GM23248 (cell line): Measurements from ENCODE around the gene SPP1. TPM values are rescaled to one million over a fixed set of nuclear protein-coding genes. Genes with fewer than 3 reads are reported as not detected.

Experiments
- DNase-seq: peaks from one replicate; pipeline ENCODE4 v3.0.0-alpha.2; 2015
- H2AFZ ChIP-seq: fragments of 200-600 bp; sonication (generic); 2 replicates; pipeline ENCODE4 v1.6.1; 2016; ENCODE audit warnings: antibody characterized with exemption
- H3F3A ChIP-seq: fragments of 200-600 bp; sonication (generic); 2 replicates; pipeline ENCODE4 v1.6.1; 2016; ENCODE audit warnings: mild to moderate bottlenecking, antibody characterized with exemption, mixed run types; ENCODE audit not compliant: insufficient read depth
- H3K27ac ChIP-seq: fragments of 200-600 bp; sonication (generic); 2 replicates; pipeline ENCODE4 v1.5.1; 2016; ENCODE audit warnings: mild to moderate bottlenecking
- H3K27me3 ChIP-seq: fragments of 200-600 bp; sonication (generic); replicated peaks from 2 replicates; pipeline ENCODE4 v1.6.1; 2016; ENCODE audit warnings: mild to moderate bottlenecking; ENCODE audit not compliant: insufficient read depth
- H3K36me3 ChIP-seq: fragments of 200-600 bp; sonication (generic); 2 replicates; pipeline ENCODE4 v1.6.1; 2016; ENCODE audit warnings: low read depth, mild to moderate bottlenecking
- H3K4me1 ChIP-seq: fragments of 200-600 bp; sonication (generic); 2 replicates; pipeline ENCODE4 v1.6.1; 2016; ENCODE audit warnings: mild to moderate bottlenecking; ENCODE audit not compliant: insufficient read depth
- H3K4me2 ChIP-seq: fragments of 200-600 bp; sonication (generic); one replicate; pipeline ENCODE4 v1.6.1; 2016; ENCODE audit warnings: mild to moderate bottlenecking; ENCODE audit not compliant: unreplicated experiment
- H3K4me3 ChIP-seq: fragments of 200-600 bp; sonication (generic); 2 replicates; pipeline ENCODE4 v1.5.1; 2016; ENCODE audit warnings: mild to moderate bottlenecking
- H3K79me2 ChIP-seq: fragments of 200-600 bp; sonication (generic); 2 replicates; pipeline ENCODE4 v1.6.1; 2016; ENCODE audit warnings: mild to moderate bottlenecking; ENCODE audit not compliant: insufficient read depth
- H3K9ac ChIP-seq: fragments of 200-600 bp; sonication (generic); 2 replicates; pipeline ENCODE4 v1.6.1; 2016; ENCODE audit warnings: mild to moderate bottlenecking
- H3K9me2 ChIP-seq: fragments of 200-600 bp; sonication (generic); 2 replicates; pipeline ENCODE4 v1.6.1; 2016; ENCODE audit warnings: mixed run types, mild to moderate bottlenecking, moderate library complexity; ENCODE audit not compliant: insufficient read depth
- H3K9me3 ChIP-seq: fragments of 200-600 bp; sonication (generic); one replicate; pipeline ENCODE4 v1.6.1; 2017; ENCODE audit warnings: low read depth
- H4K20me1 ChIP-seq: fragments of 200-600 bp; sonication (generic); 2 replicates; pipeline ENCODE4 v1.6.0; 2016; ENCODE audit not compliant: insufficient read depth
- EZH2 ChIP-seq: fragments of 200-600 bp; sonication (generic); IDR thresholded peaks from 2 replicates; pipeline ENCODE4 v1.6.1; 2018; ENCODE audit warnings: antibody characterized with exemption, mild to moderate bottlenecking; ENCODE audit not compliant: insufficient read depth, poor library complexity, severe bottlenecking
- EZH2phosphoT487 ChIP-seq: fragments of 200-600 bp; sonication (generic); IDR thresholded peaks from 2 replicates; pipeline ENCODE4 v1.6.1; 2018; ENCODE audit warnings: antibody characterized with exemption, moderate library complexity, mild to moderate bottlenecking, low read depth; ENCODE audit not compliant: insufficient read depth
- WGBS, 2 experiments: methylation state at CpG; one replicate each; pipeline ENCODE4 v1.1.6; 2015 to 2017; ENCODE audit warnings: low lambda C conversion rate in 2 of 2, low coverage in 1 of 2; ENCODE audit errors: missing lambda C conversion rate in 2 of 2; 5-methylcytosine and 5-hydroxymethylcytosine counted together
- in situ Hi-C: fragments of 300-500 bp; cut with MboI; formaldehyde crosslinking; loops from 2 replicates; pipeline ENCODE4 v1.15.0; 2020
- polyA plus RNA-seq: library from polyadenylated mRNA; unstranded; fragments of >200 nt; fragmentation: Nextera tagmentation; extraction: Ambion mirVana; gene quantifications from 2 replicates; pipeline ENCODE4 v1.2.1, GENCODE V29; 2016
- total RNA-seq: library from RNA; depleted of rRNA; stranded (reverse); fragments of >200 nt; shearing (Covaris generic); gene quantifications from 2 replicates; pipeline ENCODE4 v1.2.3, GENCODE V29; 2014

Gene SPP1
- total and polyA plus RNA-seq, 2 experiments from 2014 or later: 3.1 to 3.5 TPM

DNA sequence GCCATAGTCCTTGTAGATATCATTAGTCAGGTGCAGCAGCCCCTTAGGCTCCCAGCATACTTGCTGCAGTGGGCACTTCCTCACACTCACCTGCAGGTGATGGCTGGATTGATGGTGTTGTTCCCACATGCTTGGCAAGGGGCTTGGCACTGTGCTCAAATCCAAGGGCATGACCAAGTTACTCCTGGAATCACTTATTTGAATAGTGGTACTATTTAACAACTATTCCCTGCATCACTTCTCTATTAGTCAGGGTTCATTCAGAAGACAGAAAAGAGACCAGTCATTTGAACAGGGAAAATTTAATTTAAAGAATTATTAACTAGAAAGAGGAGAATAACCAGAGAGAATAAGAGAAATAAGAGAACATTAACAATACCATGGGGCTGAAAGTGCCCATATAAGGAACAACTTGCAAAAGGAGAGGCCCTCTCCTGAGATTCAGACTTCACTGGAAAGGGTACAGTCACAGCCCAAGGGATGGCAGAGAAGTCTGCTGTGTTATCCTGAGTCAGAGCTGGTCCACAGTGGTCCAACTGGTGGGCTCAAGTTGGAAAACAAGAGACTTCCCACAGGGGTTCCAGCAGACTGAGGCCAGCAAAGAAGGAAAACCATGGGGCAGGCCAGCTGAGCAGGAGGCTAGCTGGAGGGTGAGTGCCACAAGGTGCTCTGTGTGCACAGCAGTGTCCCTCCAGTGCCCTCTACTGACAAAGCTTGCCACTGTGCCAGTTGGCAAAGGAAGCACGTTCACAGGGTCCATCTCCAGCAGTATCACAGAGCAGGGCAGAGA lies 9.8 kb downstream of the SPP1 start:
- in situ Hi-C loops: no loop called here
- H3K9me2 ChIP-seq: no peaks in the 10 kb centered on the region
- no peak overlapping the region for H2AFZ ChIP-seq
- H4K20me1 ChIP-seq: no peaks in the 10 kb centered on the region; the same call in 1 of the 2 replicates
- no peaks in the 10 kb centered on the region for H3K9me3 ChIP-seq
- no peak overlapping the region for H3K27ac ChIP-seq
- H3K36me3 ChIP-seq: no peaks in the 10 kb centered on the region
- H3K4me1 ChIP-seq: no peaks in the 10 kb centered on the region
- WGBS, 2 experiments: 0 to 5% methylated on average over 1 of the region's 1 CpG
- no peaks in the 10 kb centered on the region for H3F3A ChIP-seq
- H3K79me2 ChIP-seq: no peaks in the 10 kb centered on the region
- peak; percentile 63 for DNase-seq
- no peaks in the 10 kb centered on the region for H3K27me3 ChIP-seq
- H3K4me2 ChIP-seq: no peak overlapping the region
- TF ChIP-seq EZH2: no peak
- no peak for TF ChIP-seq EZH2phosphoT487
- no peak overlapping the region for H3K4me3 ChIP-seq
- H3K9ac ChIP-seq: no peak overlapping the region

GRCh38 chr4:87985887-87986200 lies 10.3 kb downstream of the SPP1 start:
- no peaks in the 10 kb centered on the region; the same call in 1 of the 2 replicates for H4K20me1 ChIP-seq
- no peak overlapping the region for H3K4me2 ChIP-seq
- no peak overlapping the region for H3K27ac ChIP-seq
- TF ChIP-seq EZH2phosphoT487: no peak
- TF ChIP-seq EZH2: no peak
- H2AFZ ChIP-seq: no peak overlapping the region
- no peak for DNase-seq
- no peaks in the 10 kb centered on the region for H3K9me2 ChIP-seq
- no peaks in the 10 kb centered on the region for H3K36me3 ChIP-seq
- H3K79me2 ChIP-seq: no peaks in the 10 kb centered on the region
- WGBS, 2 experiments: 47 to 51% methylated on average over 4 of the region's 4 CpGs
- H3K4me1 ChIP-seq: no peaks in the 10 kb centered on the region
- H3K9me3 ChIP-seq: no peaks in the 10 kb centered on the region
- H3K4me3 ChIP-seq: no peak overlapping the region
- in situ Hi-C loops: no loop called here
- no peak overlapping the region for H3K9ac ChIP-seq
- no peaks in the 10 kb centered on the region for H3F3A ChIP-seq
- H3K27me3 ChIP-seq: no peaks in the 10 kb centered on the region

DNA sequence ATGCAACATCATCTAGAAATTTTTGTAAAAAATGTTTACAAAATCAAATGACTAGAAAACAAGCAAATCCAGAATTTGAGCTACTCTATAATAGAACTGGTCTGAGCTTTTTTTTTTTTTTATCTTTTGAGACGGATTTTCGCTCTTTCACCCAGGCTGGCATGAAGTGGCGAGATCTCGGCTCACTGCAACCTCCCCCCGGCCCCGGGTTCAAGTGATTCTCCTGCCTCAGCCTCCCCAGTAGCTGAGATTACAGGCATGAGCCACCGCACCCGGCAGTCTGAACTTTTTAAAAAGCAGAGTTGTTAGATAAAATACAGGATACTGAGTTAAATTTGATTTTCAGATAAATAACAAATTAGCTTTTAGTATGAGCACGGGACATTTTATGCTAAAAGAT lies 11.0 kb downstream of the SPP1 start:
- Histone ChIP-seq H3K79me2 (no peaks in the 10 kb centered on the region), H2AFZ (no peak overlapping the region), H3K27me3 (no peaks in the 10 kb centered on the region), H3F3A (no peaks in the 10 kb centered on the region), H4K20me1 (no peaks in the 10 kb centered on the region; the same call in 1 of the 2 replicates), H3K9me3 (no peaks in the 10 kb centered on the region), H3K27ac (no peak overlapping the region), H3K4me1 (no peaks in the 10 kb centered on the region), H3K9ac (no peak overlapping the region), H3K4me3 (no peak overlapping the region), H3K9me2 (no peaks in the 10 kb centered on the region), H3K4me2 (no peak overlapping the region), H3K36me3 (no peaks in the 10 kb centered on the region)
- in situ Hi-C loops: no loop called here
- WGBS, 2 experiments: 76 to 78% methylated on average over 9 of the region's 9 CpGs
- no peak for DNase-seq
- TF ChIP-seq EZH2phosphoT487 (no peak), EZH2 (no peak)

GRCh38 chr4:87989765-87990164 lies 14.3 kb downstream of the SPP1 start:
- Histone ChIP-seq H3K9me3 (no peaks in the 10 kb centered on the region), H3K9me2 (no peaks in the 10 kb centered on the region), H3K9ac (no peak overlapping the region), H3K27me3 (no peaks in the 10 kb centered on the region), H2AFZ (no peak overlapping the region), H4K20me1 (no peaks in the 10 kb centered on the region), H3K36me3 (no peaks in the 10 kb centered on the region), H3K4me2 (no peak overlapping the region), H3K4me3 (no peak overlapping the region), H3K27ac (no peak overlapping the region), H3K79me2 (no peaks in the 10 kb centered on the region), H3F3A (no peaks in the 10 kb centered on the region), H3K4me1 (no peaks in the 10 kb centered on the region)
- TF ChIP-seq EZH2phosphoT487 (no peak), EZH2 (no peak)
- DNase-seq: no peak
- in situ Hi-C loops: no loop called here
- 56 to 60% methylated on average over 4 of the region's 4 CpGs for WGBS, 2 experiments
